GM21619 (cell line): ENCODE data around the gene TRIM26.
"Not testable (repeated sequence)": the region's sequence is repeated elsewhere in the genome, so short reads cannot be mapped to it uniquely, and the experiment has no call there.

Experiments used
- ATAC-seq: cut with Tn5 transposase; IDR thresholded peaks from one replicate; pipeline ENCODE4 v1.9.1; 2021; ENCODE audit not compliant: unreplicated experiment

Gene TRIM26

DNA sequence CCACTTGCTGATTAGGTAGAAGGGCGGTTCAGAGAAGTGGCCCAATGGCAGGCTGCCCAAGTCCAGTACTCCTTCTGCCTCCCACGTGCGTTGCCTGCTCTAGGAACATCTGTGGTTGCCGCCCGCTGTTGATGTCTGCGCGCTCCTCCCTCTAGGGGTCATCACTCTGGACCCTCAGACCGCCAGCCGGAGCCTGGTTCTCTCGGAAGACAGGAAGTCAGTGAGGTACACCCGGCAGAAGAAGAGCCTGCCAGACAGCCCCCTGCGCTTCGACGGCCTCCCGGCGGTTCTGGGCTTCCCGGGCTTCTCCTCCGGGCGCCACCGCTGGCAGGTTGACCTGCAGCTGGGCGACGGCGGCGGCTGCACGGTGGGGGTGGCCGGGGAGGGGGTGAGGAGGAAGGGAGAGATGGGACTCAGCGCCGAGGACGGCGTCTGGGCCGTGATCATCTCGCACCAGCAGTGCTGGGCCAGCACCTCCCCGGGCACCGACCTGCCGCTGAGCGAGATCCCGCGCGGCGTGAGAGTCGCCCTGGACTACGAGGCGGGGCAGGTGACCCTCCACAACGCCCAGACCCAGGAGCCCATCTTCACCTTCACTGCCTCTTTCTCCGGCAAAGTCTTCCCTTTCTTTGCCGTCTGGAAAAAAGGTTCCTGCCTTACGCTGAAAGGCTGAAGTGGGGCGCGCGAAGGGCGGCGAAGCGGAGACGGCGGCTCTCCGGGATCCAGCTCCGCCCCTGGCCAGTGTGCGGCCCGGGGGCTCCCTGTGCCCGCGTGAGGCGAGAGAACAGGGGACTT is 41.3 kb downstream of the TRIM26 start:
- ATAC-seq, result no peak

DNA sequence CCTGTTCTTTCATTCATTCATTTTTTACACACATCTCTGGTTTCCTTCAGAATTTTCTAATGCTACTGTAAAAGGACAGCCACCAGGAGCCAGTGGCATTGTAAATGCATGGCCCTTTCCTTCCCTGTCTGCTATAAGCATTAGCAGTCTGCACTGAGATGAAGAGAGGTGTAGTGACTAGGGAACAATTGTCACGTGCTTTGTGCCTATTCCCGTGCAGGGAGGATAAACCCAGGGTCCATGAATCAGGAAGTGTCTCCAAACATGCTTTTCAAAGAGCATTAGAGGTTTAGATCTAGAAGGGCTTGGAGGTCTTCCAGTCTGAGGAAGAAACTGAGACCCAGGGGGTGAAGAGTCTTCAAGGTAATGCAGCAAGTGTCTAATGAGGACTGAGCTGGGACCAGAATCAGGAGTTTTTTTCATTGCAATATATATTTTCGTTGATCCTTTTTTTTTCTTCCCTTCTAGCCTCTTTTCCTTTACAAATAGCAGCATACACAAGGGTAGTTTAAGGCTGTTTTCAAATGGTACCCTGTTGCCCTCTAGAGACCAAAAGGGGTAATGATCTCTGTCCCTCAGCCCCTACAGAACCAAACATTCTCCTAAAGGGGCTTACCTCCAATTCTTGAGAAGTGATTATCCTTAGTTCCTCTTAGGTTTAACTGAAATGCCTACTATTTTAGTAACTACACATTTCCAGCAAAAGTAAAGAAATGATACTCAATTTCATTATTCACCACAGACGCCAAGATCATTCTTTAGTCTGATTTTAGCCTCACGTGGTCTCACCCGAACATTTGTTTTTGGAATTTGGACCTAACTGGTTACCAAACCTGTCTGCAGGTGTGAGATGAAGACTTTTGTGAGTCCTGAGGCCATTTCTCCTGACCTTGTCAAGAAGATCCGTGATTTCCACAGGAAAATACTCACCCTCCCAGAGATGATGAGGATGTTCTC is 43.3 kb downstream of the TRIM26 start:
- ATAC-seq, result no peak

DNA sequence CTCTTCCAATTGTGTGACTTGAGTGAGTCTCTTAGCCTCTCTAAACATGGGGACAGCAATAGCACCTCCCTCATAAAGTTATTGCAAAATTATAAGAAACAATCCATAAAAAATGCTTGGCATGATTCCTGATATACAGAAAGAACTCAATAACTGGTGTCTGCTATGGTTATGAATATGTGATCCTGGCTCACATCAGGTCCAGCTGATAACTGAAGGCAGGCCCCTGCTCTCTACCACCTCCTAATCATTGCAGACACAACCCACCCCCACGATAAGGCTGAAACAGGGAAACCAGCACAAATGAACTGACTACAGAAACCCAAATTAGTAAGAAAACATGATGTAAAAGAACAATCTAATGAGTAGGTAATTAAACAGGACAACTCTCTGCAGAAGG is 44.5 kb downstream of the TRIM26 start:
- no peak for ATAC-seq

DNA sequence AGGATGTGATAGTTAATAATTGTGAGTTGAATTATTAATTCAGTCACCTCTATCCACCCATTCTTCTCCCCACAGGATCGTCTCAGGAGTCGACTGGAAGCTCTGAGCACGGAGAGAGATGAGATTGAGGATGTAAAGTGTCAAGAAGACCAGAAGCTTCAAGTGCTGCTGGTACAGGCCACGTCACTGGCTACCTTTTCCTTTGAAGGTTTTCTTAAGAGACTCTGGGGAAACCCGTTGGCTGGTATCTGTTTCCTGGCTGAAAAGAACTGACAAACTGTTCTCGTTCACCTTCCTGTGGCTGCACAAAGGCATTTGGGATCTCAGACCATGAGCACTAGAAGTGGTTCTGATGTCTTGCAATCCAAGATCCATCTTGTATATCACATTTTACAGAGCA is 46.1 kb downstream of the TRIM26 start:
- ATAC-seq, result no peak

DNA sequence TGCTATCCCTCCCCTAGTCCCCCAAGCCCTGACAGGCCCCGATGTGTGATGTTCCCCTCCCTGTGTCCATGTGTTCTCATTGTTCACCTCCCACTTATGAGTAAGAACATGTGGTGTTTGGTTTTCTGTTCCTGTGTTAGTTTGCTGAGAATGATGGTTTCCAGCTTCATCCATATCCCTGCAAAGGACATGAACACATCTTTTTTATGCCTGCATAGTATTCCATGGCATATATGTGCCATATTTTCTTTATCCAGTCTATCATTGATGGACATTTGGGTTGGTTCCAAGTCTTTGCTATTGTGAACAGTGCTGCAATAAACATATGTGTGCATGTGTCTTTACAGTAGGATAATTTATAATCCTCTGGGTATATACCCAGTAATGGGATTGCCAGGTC is 48.0 kb downstream of the TRIM26 start:
- ATAC-seq, result not testable (repeated sequence)

DNA sequence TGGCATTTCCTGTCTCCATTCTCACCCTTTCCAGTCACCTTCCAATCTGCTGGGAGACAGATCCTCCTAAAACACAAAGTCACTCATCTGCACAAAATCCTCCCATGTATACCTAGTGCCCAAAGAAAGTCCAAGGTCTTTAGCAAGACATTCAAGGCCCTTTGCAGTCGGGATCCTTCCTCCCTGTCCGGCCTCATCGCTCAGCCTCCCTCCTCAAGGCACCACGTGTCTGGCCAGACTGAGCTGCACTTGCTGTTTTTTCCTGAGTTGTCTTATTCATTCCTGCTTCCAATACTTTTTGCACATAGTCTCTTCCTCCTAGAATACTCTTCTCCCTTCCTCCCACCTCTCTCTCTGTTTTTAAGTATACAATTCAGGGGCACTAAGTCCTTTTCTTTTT is 48.5 kb downstream of the TRIM26 start:
- no peak for ATAC-seq

DNA sequence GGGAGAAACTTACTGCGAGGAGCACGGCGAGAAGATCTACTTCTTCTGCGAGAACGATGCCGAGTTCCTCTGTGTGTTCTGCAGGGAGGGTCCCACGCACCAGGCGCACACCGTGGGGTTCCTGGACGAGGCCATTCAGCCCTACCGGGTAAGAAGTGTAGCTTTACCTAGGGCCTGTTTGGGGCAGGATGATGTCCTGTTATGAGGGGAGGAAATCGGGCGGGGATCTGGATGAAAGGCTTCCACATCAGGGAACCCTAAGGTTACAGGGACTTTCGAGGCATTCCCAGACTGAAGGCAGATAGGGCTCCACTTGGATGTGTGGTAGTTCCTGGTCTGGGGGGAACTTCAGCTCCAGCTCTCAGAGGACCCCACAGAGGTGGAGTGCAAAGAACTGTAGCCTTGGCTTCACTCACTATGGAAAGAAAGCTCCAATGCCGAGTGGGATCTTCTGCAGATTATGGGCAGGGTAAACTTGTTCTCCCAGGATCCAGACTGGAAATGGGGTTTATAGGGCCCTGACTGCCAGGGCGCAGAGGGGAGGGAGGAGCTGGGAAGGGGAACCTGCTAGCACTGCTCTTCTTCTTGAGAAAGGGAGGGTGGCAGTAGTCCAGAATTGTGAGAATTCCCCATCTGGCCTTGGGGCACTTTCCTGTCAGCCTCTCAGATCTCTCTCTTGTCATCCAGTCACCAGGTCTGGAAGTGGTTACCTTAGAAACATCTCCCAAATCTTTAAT is 49.1 kb downstream of the TRIM26 start:
- no peak for ATAC-seq

DNA sequence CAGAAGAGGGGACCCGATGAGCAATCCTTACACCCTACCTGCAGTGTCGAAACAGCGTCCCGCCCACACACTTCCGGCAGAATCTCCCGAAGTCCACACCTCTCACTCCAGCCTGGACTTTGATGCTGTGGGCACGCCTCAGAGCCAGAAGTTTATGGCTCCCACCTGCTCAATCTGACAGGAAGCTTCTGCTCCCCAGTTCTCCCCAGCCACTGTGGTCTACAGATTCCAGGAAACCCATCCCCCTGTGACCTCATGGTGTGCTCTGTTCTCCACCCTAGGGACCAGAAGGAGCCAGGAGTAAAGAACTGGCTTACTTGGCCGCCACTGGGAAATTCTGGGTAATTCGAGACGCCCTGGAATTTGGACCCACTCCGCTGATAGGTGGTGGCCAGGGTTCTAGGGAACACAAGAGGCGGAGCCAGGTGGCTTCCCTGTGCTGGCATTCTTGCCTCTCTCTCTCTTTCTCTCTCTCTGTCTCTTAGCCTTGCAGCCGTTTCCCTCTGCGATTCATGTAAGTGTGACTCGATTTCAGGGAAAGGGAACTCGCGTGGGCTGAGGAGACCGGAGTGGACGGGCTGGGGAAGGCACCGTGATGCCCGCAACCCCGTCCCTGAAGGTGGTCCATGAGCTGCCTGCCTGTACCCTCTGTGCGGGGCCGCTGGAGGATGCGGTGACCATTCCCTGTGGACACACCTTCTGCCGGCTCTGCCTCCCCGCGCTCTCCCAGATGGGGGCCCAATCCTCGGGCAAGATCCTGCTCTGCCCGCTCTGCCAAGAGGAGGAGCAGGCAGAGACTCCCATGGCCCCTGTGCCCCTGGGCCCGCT is 49.9 kb downstream of the TRIM26 start, which contains the start of gene TRIM15:
Gene TRIM15 (plus strand): TSS at position 457 of the 828 bp plus-strand sequence. CDS start 139 bp downstream, at position 596.
- no peak for ATAC-seq

DNA sequence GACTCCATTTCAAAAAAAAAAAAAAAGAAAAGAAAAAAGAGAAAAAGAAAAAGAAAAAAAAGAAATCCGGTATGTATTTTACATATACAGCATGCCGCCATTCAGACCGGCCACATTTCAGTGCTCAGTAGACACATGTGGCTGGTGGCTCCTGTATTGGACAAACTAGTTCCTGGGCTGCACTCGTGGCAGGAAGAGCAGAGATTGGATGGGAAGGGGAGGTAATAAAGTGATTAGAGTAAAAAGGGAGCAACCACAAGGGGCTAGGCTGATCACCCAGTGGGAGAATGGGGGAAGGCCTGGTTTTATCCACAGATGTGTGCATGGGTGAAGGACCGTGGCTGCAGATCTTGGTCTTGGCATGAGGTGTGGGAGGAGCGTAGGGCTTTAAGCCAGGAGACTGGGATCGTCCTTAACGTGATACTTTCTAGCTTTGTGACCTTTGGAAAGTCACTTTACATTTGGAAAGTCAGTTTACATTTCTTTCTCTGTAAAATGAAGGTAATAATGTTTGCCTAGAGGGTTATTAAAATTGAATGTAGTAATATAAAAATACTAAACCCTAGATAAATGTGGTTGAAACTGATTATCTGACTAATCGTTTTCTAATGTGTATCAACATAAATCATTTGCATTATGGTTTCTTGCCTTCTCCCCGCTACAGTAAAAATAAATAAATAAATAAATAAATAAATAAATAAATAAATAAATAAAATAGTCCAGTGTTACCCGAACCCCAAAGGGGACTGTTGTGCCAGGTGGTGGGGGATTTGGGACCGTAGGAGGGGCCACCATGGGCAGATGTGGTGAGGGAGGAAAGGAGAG is 50.7 kb downstream of the TRIM26 start:
- ATAC-seq, result no peak

DNA sequence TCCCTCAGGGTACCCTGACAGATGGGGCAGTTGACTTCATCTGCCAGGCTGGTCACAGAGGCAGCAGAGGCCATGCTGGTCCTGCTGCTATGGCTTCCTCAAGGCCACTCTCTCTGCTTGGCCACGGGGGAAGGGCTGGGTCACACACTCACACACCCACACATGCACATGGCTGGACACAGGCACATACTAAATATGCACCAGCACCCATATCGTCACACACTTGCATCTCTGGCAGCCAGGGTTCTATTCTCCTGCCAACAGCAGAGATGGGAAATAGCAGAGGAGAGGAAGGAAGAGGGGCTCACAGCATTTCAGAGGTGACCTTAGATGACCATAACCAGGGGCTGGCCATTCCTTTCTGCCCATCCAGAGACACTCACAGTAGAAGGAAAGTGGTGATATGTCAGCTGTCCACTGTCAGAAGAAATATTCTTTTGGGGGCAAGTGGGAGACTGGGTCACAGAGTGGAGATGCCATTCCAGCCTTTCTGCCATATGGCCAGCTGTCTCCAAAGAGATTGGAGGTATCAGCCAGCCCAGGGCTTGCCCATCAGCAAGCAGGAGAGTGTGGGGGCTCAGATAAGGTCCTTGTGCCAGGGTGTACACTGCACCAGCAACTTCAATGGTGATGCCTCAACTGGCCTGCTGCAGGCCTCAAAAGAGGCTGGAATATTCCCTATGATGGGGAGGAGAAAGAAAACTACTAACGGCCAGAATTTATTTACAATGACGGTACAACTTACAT is 52.2 kb downstream of the TRIM26 start, which contains the start of gene TRIM10:
Gene TRIM10 (minus strand): TSS at position 427 of the 747 bp plus-strand sequence. CDS start 353 bp downstream, at position 74.
- ATAC-seq, result no peak

DNA sequence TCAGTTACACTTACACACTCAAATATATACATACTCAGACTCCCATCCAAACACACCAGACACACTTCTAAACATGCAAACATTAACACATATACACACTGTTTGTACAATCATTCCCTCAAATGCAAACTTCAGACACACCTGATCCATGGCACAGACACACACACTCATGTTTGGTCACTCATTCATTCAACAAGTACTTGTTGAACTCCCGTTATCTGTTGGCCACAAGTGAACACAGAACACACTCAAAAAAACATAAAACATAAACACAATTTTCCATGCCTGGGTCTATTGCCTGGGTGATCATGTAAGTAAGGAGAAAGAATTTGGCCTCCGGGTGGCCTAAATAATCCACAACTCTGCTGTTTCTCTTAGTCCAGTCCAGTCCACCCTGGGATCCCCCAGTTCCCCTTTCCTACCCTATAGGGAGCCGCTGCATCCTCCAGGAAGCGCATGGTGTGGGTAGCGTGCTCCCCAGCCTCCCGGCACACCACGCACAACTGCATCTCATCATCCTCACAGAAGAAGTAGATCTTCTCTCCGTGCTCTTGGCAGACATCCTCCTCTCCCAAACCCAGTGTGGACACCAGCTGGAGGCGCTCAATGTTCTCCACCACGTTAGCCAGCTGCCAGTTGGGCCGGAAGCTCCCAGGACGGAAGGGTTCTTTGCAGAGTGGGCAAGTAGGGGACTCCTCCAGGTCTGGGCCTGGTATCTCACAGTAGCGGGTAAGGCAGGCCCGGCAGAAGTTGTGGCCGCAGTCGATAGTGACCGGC is 53.0 kb downstream of the TRIM26 start:
- ATAC-seq, result no peak

DNA sequence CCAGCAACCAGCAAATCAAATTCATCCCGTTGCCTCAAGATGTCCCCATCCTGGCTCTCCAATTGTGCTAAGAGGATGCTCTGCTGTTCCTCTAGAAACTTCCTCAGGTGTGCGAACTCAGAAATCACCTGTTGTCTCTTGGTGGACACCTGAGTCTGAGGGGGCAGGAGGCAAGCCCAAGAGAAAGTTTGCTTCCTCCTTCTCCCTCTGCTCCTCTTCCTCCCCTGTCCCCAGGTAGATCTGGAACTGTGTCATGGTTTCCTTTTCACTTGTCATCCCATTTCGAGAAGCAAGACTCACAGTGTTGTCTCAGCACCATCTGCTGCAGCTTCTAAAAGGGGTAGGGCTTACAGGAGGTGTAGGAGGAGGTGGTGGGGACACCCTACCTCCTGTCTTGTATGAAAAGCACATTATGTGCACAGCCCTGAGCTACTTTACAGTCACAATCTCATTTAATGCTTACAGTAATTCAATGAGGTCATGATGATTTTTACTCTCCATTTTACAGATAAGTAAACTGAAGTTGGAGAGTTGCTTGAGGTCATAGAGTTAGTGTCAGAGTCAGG is 54.6 kb downstream of the TRIM26 start:
- no peak for ATAC-seq

DNA sequence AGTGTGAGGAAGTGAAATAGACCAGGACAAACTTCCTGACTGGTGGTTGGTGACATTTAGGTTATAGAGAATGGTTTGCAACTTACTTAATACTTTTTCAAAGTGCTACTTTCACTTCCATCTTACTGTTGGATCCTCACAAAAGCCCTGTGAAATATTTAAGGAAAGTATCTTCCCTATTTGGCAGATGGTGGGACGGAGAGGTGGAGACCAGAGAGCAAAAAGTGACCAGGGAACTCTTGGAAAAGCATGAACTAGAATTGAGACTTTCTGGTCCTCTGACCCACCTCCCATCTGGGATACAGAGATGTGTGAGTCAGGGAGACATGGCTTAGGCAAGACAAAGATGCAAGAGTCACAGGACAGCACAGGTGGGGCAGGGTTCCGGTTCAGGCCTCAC is 55.2 kb downstream of the TRIM26 start:
- ATAC-seq, result no peak

DNA sequence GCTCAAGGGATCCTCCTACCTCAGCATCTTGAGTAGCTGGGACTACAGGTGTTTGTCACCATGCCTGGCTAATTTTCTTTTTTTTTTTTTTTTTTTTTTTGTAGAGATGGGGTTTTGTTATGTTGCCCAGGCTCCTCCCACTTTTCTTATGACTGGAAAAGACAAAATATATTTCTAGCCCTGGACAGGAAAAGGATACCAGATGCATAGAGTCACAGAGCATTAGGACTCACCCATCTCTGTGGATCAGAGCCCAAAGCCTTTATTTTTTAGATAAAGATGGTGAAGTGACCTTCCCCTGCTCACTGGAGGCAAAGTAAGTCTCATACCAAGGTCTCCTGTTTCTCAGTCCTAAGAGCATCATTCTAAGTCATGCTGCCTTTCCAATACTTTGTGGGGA is 55.6 kb downstream of the TRIM26 start:
- no peak for ATAC-seq

DNA sequence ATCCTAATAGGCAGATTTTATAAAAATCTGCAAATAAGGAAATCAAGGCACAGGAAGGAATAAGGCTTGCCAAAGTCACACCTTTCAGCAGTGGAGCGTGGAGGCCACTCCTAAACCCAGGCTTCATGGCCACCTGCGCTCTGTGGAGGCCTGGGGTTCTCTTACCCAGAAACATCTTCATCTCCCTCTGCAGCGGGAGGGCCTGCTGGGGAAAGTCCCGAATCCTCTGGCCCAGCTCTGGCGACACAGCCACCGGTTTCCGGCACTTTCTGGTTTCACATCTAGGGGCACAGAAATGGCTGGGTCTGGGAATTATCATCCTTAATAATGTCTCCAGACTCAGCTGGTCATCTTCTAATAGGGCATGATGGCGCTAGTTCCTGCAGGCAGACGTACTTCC is 56.4 kb downstream of the TRIM26 start:
- ATAC-seq, result no peak

DNA sequence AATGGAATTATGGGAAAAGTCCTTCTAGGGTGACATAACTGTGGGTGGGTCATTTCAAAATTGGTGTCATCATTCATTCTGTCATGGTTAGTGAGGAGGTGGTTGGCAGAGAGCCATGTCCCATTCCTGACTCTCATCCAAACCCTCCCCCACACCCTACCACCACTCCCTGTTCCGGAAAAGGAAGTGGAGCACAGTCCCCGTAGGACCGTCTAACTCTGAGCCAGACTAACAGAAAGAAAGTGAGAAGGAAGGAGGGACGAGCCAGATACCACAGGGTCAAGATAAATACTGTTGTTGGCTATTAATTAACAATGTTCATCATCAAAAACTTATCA is 57.0 kb downstream of the TRIM26 start:
- no peak for ATAC-seq

DNA sequence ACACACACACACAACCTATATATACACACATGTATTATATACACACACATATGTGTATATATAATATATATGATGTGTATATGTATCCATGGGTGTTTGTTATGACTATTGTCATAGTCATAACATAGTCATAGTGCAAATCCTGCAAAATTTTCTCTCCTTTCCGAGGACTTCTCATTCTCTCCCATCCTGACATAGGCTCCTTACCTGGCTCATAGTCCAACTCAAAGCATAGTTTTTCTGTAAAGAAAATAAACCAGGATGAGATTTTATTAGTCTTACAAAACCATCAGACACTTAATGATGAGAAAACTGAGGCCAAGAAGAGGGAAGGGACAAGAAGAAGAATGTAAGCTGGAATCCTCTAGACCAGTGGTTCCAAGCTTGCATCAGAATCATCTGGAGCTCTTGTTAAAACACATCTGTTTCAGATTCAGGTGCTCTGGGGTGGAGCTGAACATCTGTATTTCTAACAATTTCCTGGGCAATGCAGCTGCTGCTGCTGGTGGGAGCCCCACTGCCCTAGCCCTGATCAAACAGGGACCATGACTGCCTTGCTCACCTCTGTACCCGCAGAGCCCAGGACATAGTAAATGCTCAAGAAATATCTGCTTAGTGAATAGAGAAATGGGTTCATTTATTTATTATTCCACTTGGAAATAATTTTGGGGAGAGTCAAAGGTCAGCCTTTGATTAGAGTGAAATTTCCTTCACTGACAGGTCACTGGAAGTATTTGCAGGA is 57.5 kb downstream of the TRIM26 start:
- ATAC-seq, result no peak
